Lower leg skin (tissue), 3 donors: ENCODE results near the gene RPL41.

Experiments
- CTCF ChIP-seq, 3 donors: fragments of 450-650 bp; IDR thresholded peaks; one replicate each; pipeline ENCODE4 v1.5.1; 2016; ENCODE audit warnings: antibody characterized with exemption in 3 of 3, mild to moderate bottlenecking in 3 of 3, moderate library complexity in 2 of 3
- POLR2A ChIP-seq, 2 donors: fragments of 450-650 bp; IDR thresholded peaks; one replicate each; pipeline ENCODE4 v1.6.1; 2016 to 2017; ENCODE audit warnings: antibody characterized with exemption in 2 of 2, mild to moderate bottlenecking in 1 of 2, moderate library complexity in 1 of 2

GRCh38 chr12:56145217-56145616, 28.8 kb downstream of the RPL41 start:
- no peak for TF ChIP-seq CTCF (IDR thresholded peaks at IDR 0.05)
- TF ChIP-seq POLR2A (IDR thresholded peaks at IDR 0.05): no peak
